NB4 (cell line): ENCODE data around the gene C6.

ENCODE experiments used
- DNase-seq: peaks from one replicate; pipeline ENCODE4 v3.0.0; 2010; ENCODE audit warnings: low read depth
- H3K4me3 ChIP-seq: one replicate; pipeline ENCODE4 v1.5.1; 2011; ENCODE audit warnings: mild to moderate bottlenecking, low read depth, low read length, moderate library complexity
- CTCF ChIP-seq: IDR thresholded peaks from one replicate; pipeline ENCODE4 v1.5.1; 2012; ENCODE audit warnings: low read depth, low read length
- MAX ChIP-seq: IDR thresholded peaks from 2 replicates; pipeline ENCODE4 v1.6.1; 2011; ENCODE audit warnings: low read depth, low read length
- MYC ChIP-seq: IDR thresholded peaks from 2 replicates; pipeline ENCODE4 v1.6.1; 2011; ENCODE audit warnings: low read depth, low read length
- POLR2A ChIP-seq: IDR thresholded peaks from 2 replicates; pipeline ENCODE4 v1.6.1; 2011; ENCODE audit warnings: mild to moderate bottlenecking; ENCODE audit not compliant: insufficient read length; ENCODE audit errors: extremely low read depth

C6 gene

GRCh38 chr5:41213340-41213739 lies at the start of gene C6:
Gene C6, minus strand, starts transcription at chr5:41213532. Its CDS starts 10,302 bp downstream, at chr5:41203230.
- no peak for TF ChIP-seq MAX
- H3K4me3 ChIP-seq, result no peak within 1 kb of the TSS
- DNase-seq, result no peak

- no peak overlapping the region for H3K4me3 ChIP-seq
- no peak for DNase-seq
Observed at GRCh38 chr5:41256400-41256799, 43.1 kb upstream of the C6 start.

GRCh38 chr5:41253109-41253508 lies 39.8 kb upstream of the C6 start:
- TF ChIP-seq MAX (no peak), MYC (no peak), POLR2A (no peak), CTCF (no peak)
- no peak overlapping the region for H3K4me3 ChIP-seq
- no peak for DNase-seq

More at GRCh38 chr5:41256400-41256799, 43.1 kb upstream of the C6 start:
- TF ChIP-seq CTCF (no peak), MYC (no peak), MAX (no peak), POLR2A (no peak)

- TF ChIP-seq CTCF (no peak), POLR2A (no peak), MYC (no peak), MAX (no peak)
- DNase-seq, result no peak
- no peak overlapping the region for H3K4me3 ChIP-seq
Observed at GRCh38 chr5:41252036-41252435, 38.7 kb upstream of the C6 start.

- no peak for TF ChIP-seq MAX
- TF ChIP-seq CTCF, result no peak
- no peak for TF ChIP-seq POLR2A
- no peak for TF ChIP-seq MYC
- DNase-seq, result no peak
Observed at GRCh38 chr5:41250351-41250987, 37.1 kb upstream of the C6 start.

GRCh38 chr5:41247135-41247534 lies 33.8 kb upstream of the C6 start:
- TF ChIP-seq CTCF, result no peak
- TF ChIP-seq POLR2A, result no peak
- no peak for TF ChIP-seq MAX
- TF ChIP-seq MYC, result no peak

More at GRCh38 chr5:41250351-41250987, 37.1 kb upstream of the C6 start:
- no peak overlapping the region for H3K4me3 ChIP-seq

More at GRCh38 chr5:41247135-41247534, 33.8 kb upstream of the C6 start:
- no peak for DNase-seq
- H3K4me3 ChIP-seq, result no peak overlapping the region
